ENCODE data around the gene BICDL2. TPM values are rescaled to one million over a fixed set of nuclear protein-coding genes. Genes with fewer than 3 reads are reported as not detected.

BICDL2 gene
- total and polyA plus RNA-seq, 2 of the 4 experiments (the other 2 are of a cell fraction): 0.17 to 0.18 TPM

- no peaks in the 10 kb centered on the region for H3K9me1 ChIP-seq (ENCODE audit: insufficient read depth, low read length)
- ATAC-seq (ENCODE audit: low read depth): no peak
Measured at GRCh38 chr16:2991566-2992261, 45.0 kb downstream of the BICDL2 start.

More at GRCh38 chr16:2991566-2992261, 45.0 kb downstream of the BICDL2 start:
- Histone ChIP-seq H3K27ac (ENCODE audit: insufficient read depth, low read length) (no peak overlapping the region), H3K23ac (ENCODE audit: low read depth, low read length) (no peak overlapping the region), H4K20me1 (ENCODE audit: insufficient read depth, low read length) (no peaks in the 10 kb centered on the region), H2BK20ac (ENCODE audit: low read depth, low read length) (no peak overlapping the region), H3K4me3 (ENCODE audit: insufficient read depth, low read depth, low read length) (no peak overlapping the region), H3K18ac (ENCODE audit: low read depth, low read length) (no peak overlapping the region), H3K9ac (ENCODE audit: low read depth, low read length) (no peak overlapping the region), H3K4me2 (ENCODE audit: low read depth, low read length) (no peak overlapping the region), H3K4ac (ENCODE audit: low read depth, low read length) (no peak overlapping the region), H4K8ac (ENCODE audit: low read depth in 2 of 2, low read length in 2 of 2) (no peak overlapping the region), H2BK120ac (ENCODE audit: low read depth, low read length) (no peak overlapping the region), H4K91ac (ENCODE audit: insufficient read depth, low read depth, low read length) (no peak overlapping the region), H3K9me3 (ENCODE audit: control insufficient read depth, insufficient read depth, low read length) (no peaks in the 10 kb centered on the region), H4K5ac (ENCODE audit: low read depth, low read length) (no peak overlapping the region), H3K56ac (ENCODE audit: extremely low read depth, insufficient read depth, low read length) (no peak overlapping the region), H3K27me3 (ENCODE audit: control insufficient read depth, insufficient read depth, low read length) (peaks cover 36% of the 10 kb centered on the region), H3K14ac (replicated peaks; ENCODE audit: low read depth, low read length) (no peak overlapping the region), H3K36me3 (ENCODE audit: control insufficient read depth, insufficient read depth, low read length) (no peaks in the 10 kb centered on the region), H2AK9ac (replicated peaks; ENCODE audit: low read depth, low read length, poor library complexity) (no peak overlapping the region), H3K79me1 (ENCODE audit: low read depth in 1 of 2, low read length in 2 of 2) (no peaks in the 10 kb centered on the region), H2AFZ (replicated peaks; ENCODE audit: low read length, poor library complexity) (no peak overlapping the region), H3K4me1 (ENCODE audit: control insufficient read depth, insufficient read depth, low read length) (no peaks in the 10 kb centered on the region), H2BK5ac (ENCODE audit: low read depth, low read length, poor library complexity, severe bottlenecking) (no peak overlapping the region), H2AK5ac (ENCODE audit: low read depth, low read length) (no peak overlapping the region), H2BK15ac (ENCODE audit: low read depth, low read length) (no peak overlapping the region)
- no peak for TF ChIP-seq USF2 (IDR thresholded peaks at IDR 0.05; ENCODE audit: low read depth, low read length)
- TF ChIP-seq MAFK (IDR thresholded peaks at IDR 0.05; ENCODE audit: low read depth, low read length): no peak
- no peak for TF ChIP-seq CHD1 (IDR thresholded peaks at IDR 0.05; ENCODE audit: low read depth, low read length)
- TF ChIP-seq MAZ (IDR thresholded peaks at IDR 0.05; ENCODE audit: borderline replicate concordance, low read depth, low read length): no peak
- TF ChIP-seq MXI1 (IDR thresholded peaks at IDR 0.05; ENCODE audit: borderline replicate concordance, low read depth, low read length): no peak
- TF ChIP-seq NFE2L2 (IDR thresholded peaks at IDR 0.05; ENCODE audit: low read depth, low read length): no peak
- TF ChIP-seq BHLHE40 (IDR thresholded peaks at IDR 0.05; ENCODE audit: low read depth, low read length): no peak
- TF ChIP-seq RCOR1 (IDR thresholded peaks at IDR 0.05; ENCODE audit: insufficient replicate concordance, low read length): no peak
- DNase-seq: no peak
- intact Hi-C loops (cut with micrococcal nuclease) (no loop called here), dilution Hi-C loops (cut with HindIII; ENCODE audit: low sequenced_read_pairs, unreplicated experiment) (no loop called here), in situ Hi-C loops (cut with MboI; ENCODE audit: low sequenced_read_pairs) (no loop called here)
- ChIA-PET CTCF (no interaction called here), POLR2A (ENCODE audit: unreplicated experiment) (no interaction called here)
- BruUV-seq (replicated peaks): no TSS peak
- WGBS, 2 experiments (ENCODE audit: extremely low coverage in 2 of 2, insufficient read length in 1 of 2): no CpG with 5 or more reads among the region's 12 CpGs

All from IMR-90 (cell line).